ENCODE results near the gene AMPD3.

Gene AMPD3

DNA sequence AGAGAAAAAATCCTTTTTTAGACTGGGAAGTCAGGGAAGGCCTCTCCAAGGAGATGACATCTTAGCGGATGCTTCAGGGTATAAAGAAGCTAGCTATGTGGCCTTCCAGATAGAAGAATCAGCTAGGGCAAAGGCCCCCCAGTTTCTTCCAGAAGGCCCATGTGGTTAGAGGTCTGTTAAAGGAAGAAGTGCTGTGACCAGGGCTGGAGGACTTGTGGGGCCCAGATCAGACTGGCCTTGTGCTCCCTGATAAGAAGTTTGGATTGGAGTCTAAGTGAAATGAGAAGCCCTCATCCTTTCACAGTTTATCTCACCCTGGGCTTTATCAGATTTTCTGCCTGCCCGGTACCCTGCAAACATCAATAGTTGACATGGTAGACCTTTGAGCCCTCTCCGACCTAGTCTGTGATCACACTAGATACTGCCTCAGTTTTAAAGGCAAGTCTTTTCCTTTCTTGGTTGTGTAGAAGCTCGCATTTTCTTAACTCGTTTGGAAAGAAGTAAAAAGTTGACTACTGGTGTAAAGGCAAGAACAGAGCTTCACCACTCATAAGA lies 7.8 kb downstream of the AMPD3 start:
- DNase-seq = no peak

DNA sequence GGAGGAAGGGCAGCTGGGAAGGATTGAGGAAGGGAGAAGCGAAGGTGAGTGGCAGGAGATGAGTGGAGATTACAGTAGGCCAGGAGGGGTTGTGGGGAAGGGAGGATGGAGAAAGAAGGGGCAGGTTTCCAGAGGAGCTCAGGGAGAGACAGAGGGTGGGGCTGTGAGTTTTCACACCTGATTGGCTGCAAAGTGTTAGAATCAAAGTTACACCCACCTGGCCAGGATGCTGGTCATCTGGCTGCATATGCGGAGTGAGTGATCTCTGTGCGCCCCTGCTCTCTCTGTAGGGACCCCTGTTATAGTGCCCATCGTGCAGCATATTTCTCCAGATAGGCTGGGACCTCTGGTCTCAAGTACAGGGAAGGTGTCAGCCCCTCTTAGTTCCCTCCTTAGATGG lies 18.3 kb downstream of the AMPD3 start:
- no peak for DNase-seq

- no peak for DNase-seq
These were observed 19.5 kb downstream of the AMPD3 start for GRCh38 chr11:10474551-10474950.

DNA sequence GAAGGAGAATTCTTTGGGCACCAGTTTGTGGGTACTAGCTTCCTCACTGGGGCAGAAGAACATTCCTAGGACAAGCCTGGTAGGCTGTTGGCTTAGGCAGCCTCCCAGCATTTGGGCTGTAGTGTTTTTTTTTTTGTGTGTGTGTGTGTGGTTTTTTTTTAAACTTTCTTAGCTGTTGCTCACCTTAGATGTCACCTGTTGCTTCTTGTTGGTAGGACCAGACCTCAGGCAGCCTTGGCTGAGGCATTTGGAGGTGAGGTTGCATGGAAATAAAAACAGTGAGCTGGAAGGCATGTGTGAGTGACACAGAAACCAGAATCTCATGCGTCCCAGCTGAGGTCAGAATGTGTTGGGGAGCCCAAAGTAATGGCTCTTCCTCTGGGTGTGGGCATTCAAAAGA lies 21.3 kb downstream of the AMPD3 start:
- DNase-seq = no peak

GRCh38 chr11:10476927-10477689 lies 22.0 kb downstream of the AMPD3 start:
- DNase-seq = no peak

DNA sequence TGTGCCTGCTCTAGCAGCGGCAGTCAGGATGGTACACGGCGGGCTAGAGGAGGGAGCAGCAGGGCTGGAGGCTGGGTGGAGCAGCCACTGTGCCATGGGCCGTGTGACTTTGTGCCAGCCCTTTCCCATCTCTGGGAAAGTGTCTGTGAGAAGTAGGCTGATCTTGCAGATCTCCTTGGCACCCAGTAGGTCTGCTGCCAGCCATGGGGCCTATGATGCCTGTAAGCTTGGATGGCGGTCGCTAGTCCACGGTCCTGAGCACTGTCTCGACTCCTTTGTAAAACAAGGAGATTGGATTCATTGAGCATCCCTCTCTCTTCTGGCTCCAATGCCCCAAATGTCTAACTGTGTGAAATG lies 22.6 kb downstream of the AMPD3 start:
- DNase-seq = no peak

GRCh38 chr11:10478066-10478465 lies 23.0 kb downstream of the AMPD3 start:
- DNase-seq = no peak

DNA sequence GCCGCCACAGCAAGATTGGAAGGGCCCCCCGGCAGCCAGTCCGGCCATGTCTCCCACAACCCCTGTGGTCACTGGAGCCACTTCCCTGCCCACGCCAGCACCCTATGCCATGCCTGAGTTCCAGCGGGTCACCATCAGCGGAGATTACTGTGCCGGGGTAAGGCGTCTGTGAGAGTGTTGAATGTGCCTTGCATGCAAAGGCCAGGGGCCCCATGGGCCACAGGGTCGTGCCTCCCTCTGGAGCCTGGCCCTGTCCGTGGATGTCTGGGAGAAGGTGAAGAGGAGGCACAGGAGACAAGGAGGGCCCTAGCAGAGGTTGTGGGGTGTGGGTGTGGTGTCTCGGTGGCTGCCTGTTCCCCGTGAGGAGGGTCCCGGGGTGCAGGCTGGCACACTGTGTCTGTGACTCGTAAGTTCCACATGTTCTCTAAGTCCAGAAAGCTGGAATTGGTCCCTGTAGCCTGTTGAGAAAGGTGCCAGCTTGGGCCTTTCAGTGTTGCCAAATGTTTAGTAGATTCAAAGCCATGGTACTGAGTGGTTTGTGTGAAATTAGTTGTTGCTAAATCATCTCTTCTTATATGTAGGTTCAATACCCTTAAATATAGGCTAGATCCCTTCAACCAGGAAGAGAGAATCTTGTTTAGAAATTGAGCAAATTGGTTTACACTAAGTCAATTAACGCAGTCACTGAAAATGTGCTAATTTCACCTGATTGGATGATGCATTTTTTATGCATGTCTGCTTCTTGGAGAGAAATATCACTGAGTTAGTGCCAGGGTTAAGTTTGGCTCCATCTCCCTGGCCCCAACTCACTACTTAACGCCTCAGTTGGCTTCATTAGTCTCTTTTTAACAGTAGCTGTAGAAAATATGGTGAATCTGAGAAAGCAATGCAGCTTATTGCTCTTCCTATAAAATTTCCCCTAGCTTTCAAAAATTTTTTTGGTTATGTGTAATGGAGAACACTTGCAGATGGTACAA lies 23.8 kb downstream of the AMPD3 start:
- no peak for DNase-seq

- DNase-seq = no peak
These were observed 25.0 kb downstream of the AMPD3 start for GRCh38 chr11:10480026-10480425.

DNA sequence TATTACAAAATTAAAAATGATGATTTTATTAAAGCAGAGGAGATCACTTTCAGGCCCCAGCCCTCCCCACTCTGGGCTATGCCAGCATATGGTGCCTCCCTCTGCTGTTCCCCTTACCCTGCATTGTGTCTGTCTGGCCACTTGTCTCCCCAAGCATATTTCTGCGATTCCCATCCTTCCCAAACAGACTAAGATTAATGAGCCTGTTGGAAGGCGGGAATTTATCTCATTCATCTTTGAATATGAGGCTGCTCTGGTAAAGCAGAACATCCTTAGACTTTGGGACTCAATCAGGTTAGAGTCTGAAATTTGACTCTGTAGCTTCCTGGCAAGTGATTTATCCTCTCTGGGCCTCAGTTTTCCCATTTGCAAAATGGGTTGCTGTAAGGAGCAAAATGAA lies 25.7 kb downstream of the AMPD3 start:
- DNase-seq = no peak

- DNase-seq = no peak
These were observed 26.7 kb downstream of the AMPD3 start for GRCh38 chr11:10481560-10482349.

DNA sequence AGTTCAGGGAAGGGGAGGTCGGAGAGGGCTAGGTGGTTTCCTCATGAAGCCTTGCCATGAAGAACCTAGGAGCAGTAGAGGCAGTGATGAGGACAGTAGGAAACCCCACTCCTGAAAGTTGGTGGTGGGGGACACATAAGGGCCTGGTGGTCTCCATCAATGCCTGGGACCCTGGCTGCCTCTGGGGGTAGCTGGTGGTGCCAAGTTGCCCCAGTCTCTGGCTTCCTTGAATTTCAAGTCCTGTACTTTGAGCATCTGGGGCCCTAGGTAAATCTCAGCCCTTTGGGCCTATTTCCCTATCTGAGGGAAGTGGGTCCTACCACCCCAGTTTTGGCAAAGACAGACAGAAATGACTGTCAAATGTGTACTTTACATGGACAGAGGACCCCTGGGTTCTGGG lies 28.1 kb downstream of the AMPD3 start:
- DNase-seq = no peak

DNA sequence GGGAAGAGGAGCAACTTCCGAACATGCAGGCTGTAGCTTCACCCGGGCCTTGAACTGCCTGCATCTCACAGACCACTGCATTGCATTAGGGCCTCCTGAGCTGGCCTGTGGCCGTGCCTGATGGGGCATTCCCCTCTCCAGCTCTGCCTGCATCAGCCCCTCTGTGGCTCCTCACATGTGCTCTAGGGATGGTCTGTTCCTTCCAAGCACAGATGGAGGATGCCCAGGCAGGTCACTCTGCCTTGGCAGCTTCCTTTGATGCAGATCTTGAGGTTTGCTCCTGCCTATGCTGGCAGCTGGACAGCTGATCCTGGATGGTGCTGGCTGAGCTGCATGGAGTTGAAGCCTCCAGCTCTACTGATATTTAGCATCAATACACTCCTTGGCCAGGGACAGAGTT lies 28.5 kb downstream of the AMPD3 start:
- no peak for DNase-seq

GRCh38 chr11:10484461-10485180 lies 29.6 kb downstream of the AMPD3 start:
- no peak for DNase-seq

DNA sequence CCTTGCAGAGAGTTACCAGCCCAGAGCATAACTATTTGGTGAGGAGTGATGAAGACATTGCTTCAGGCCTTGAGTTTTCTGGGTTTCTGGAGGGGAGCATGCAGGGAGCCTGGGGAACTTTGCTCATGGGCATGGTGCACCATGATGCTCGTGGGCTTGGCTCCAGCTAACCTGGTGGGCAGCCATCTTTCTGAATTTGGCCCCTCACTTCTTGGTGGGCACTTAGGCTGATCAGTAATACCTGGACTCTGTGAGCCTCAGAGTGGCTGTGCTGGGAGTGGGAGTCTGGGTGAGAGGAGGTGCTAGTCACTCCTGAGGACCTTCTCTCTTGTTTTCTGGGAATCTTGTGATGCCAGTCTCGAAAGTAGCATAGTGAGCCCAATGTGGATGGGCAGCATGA lies 30.6 kb downstream of the AMPD3 start:
- DNase-seq = no peak

- no peak for DNase-seq
These were observed 31.2 kb downstream of the AMPD3 start for GRCh38 chr11:10486161-10486840.

DNA sequence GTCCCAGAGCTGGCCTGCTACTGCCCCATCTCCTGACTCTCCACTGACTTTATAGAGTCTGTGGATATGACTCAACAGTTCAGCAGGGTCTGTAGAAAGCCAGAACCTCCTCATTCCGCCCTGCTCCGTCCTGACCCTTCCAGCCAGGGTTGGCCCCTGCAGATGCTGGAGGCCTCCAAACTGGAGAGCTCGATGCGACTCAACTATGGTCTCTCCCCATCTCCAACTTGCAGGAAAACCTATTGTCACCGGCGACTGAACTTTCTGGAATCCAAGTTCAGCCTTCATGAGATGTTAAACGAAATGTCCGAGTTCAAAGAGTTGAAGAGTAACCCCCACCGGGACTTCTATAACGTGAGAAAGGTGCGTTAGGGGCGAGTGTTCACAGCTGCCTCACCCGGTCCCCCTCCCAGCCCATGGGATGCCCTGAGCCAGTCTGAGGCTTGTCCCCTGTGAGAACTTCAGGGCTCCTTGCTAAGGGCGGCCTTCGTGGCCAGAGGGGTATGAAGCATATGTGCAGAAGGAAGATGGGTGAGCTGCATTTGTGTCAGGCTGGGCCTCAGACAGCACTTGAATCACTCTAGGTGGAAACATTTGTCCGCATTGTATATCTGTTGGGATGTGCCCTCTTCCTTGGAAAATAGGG lies 32.1 kb downstream of the AMPD3 start:
- DNase-seq = no peak

- DNase-seq = no peak
These were observed 33.3 kb downstream of the AMPD3 start for GRCh38 chr11:10488121-10488933.

- no peak for DNase-seq
These were observed 34.0 kb downstream of the AMPD3 start for GRCh38 chr11:10488934-10489691.

- no peak for DNase-seq
These were observed 35.0 kb downstream of the AMPD3 start for GRCh38 chr11:10490032-10490397.
